OCI-LY1 (cell line): ENCODE results near the gene NUMA1.

Experiments used
- H2AFZ ChIP-seq: fragments of 200-600 bp; sonication (generic), shearing (Covaris generic); 2 replicates; pipeline ENCODE4 v1.6.0; 2014; ENCODE audit warnings: antibody characterized with exemption, mild to moderate bottlenecking, low read length
- H3F3A ChIP-seq: fragments of 200-600 bp; sonication (generic), shearing (Covaris generic); 2 replicates; pipeline ENCODE4 v1.6.0; 2014; ENCODE audit warnings: mild to moderate bottlenecking, antibody characterized with exemption, low read length, moderate library complexity; ENCODE audit not compliant: insufficient read depth
- H3K27ac ChIP-seq: fragments of 200-600 bp; sonication (generic); 2 replicates; pipeline ENCODE4 v1.5.1; 2014; ENCODE audit warnings: low read length, mixed run types, mild to moderate bottlenecking, low read depth; ENCODE audit not compliant: poor library complexity, severe bottlenecking
- H3K27me3 ChIP-seq: fragments of 200-600 bp; sonication (generic); 2 replicates; pipeline ENCODE4 v1.6.0; 2014; ENCODE audit warnings: antibody characterized with exemption, mild to moderate bottlenecking, low read length, moderate library complexity; ENCODE audit not compliant: insufficient read depth
- H3K36me3 ChIP-seq: fragments of 200-600 bp; sonication (generic); 2 replicates; pipeline ENCODE4 v1.6.1; 2014; ENCODE audit warnings: mild to moderate bottlenecking, antibody characterized with exemption, low read length, moderate library complexity, mixed read lengths; ENCODE audit not compliant: insufficient read depth
- H3K4me1 ChIP-seq: fragments of 200-600 bp; sonication (generic); 2 replicates; pipeline ENCODE4 v1.5.1; 2014; ENCODE audit warnings: mild to moderate bottlenecking, low read length, moderate library complexity; ENCODE audit not compliant: insufficient read depth, severe bottlenecking
- H3K4me2 ChIP-seq: fragments of 200-600 bp; sonication (generic), shearing (Covaris generic); 2 replicates; pipeline ENCODE4 v1.6.1; 2014; ENCODE audit warnings: low read length
- H3K4me3 ChIP-seq: fragments of 200-600 bp; sonication (generic); 2 replicates; pipeline ENCODE4 v1.5.1; 2014; ENCODE audit warnings: low read length, low read depth, mild to moderate bottlenecking, mixed read lengths; ENCODE audit not compliant: poor library complexity, severe bottlenecking
- H3K79me2 ChIP-seq: fragments of 200-600 bp; shearing (Covaris generic); 2 replicates; pipeline ENCODE4 v1.6.1; 2016; ENCODE audit warnings: mixed run types, low read length, mixed read lengths; ENCODE audit not compliant: insufficient read depth
- H3K9ac ChIP-seq: fragments of 200-600 bp; sonication (generic), shearing (Covaris generic); 2 replicates; pipeline ENCODE4 v1.6.1; 2014; ENCODE audit warnings: mild to moderate bottlenecking, low read length, mixed read lengths
- H3K9me2 ChIP-seq: fragments of 200-600 bp; sonication (generic), shearing (Covaris generic); 2 replicates; pipeline ENCODE4 v1.6.1; 2014; ENCODE audit warnings: low read depth, mild to moderate bottlenecking, low read length, mixed read lengths
- H3K9me3 ChIP-seq: fragments of 200-600 bp; shearing (Covaris generic); 2 replicates; pipeline ENCODE4 v1.6.1; 2014; ENCODE audit warnings: low read length, mixed read lengths
- H4K20me1 ChIP-seq: fragments of 200-600 bp; sonication (generic), shearing (Covaris generic); 2 replicates; pipeline ENCODE4 v1.6.0; 2016; ENCODE audit warnings: mild to moderate bottlenecking, low read length; ENCODE audit not compliant: insufficient read depth
- EZH2 ChIP-seq: fragments of 200-600 bp; sonication (generic), shearing (Covaris generic); IDR thresholded peaks from 2 replicates; pipeline ENCODE4 v1.8.0; 2017; ENCODE audit warnings: borderline replicate concordance, mixed run types, mild to moderate bottlenecking, antibody characterized with exemption, low read length, moderate library complexity, mixed read lengths
- TF ChIP-seq, protein P1 (sequence below): fragments of 200-600 bp; sonication (generic), shearing (Covaris generic); IDR thresholded peaks from 2 replicates; pipeline ENCODE4 v1.5.1; 2017; ENCODE audit warnings: mild to moderate bottlenecking, antibody characterized with exemption, low read length, moderate library complexity, mixed read lengths

NUMA1 gene

GRCh38 chr11:72058416-72059034 lies 21.8 kb downstream of the NUMA1 start:
- H3K4me1 ChIP-seq: peaks cover 7% of the 10 kb centered on the region
- no peak overlapping the region for H3K27ac ChIP-seq
- H3K27me3 ChIP-seq: no peaks in the 10 kb centered on the region
- no peaks in the 10 kb centered on the region for H3K9me3 ChIP-seq
- TF ChIP-seq EZH2: no peak
- TF ChIP-seq, protein P1, sequence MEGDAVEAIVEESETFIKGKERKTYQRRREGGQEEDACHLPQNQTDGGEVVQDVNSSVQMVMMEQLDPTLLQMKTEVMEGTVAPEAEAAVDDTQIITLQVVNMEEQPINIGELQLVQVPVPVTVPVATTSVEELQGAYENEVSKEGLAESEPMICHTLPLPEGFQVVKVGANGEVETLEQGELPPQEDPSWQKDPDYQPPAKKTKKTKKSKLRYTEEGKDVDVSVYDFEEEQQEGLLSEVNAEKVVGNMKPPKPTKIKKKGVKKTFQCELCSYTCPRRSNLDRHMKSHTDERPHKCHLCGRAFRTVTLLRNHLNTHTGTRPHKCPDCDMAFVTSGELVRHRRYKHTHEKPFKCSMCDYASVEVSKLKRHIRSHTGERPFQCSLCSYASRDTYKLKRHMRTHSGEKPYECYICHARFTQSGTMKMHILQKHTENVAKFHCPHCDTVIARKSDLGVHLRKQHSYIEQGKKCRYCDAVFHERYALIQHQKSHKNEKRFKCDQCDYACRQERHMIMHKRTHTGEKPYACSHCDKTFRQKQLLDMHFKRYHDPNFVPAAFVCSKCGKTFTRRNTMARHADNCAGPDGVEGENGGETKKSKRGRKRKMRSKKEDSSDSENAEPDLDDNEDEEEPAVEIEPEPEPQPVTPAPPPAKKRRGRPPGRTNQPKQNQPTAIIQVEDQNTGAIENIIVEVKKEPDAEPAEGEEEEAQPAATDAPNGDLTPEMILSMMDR: no peak
- H3K4me2 ChIP-seq: no peak overlapping the region
- no peak overlapping the region for H3K4me3 ChIP-seq
- peaks cover 29% of the 10 kb centered on the region for H3K79me2 ChIP-seq
- peaks cover 33% of the 10 kb centered on the region for H3K36me3 ChIP-seq
- H3F3A ChIP-seq: no peaks in the 10 kb centered on the region
- H2AFZ ChIP-seq: no peak overlapping the region
- no peak overlapping the region for H3K9ac ChIP-seq
- H4K20me1 ChIP-seq: no peaks in the 10 kb centered on the region
- H3K9me2 ChIP-seq: no peaks in the 10 kb centered on the region

DNA sequence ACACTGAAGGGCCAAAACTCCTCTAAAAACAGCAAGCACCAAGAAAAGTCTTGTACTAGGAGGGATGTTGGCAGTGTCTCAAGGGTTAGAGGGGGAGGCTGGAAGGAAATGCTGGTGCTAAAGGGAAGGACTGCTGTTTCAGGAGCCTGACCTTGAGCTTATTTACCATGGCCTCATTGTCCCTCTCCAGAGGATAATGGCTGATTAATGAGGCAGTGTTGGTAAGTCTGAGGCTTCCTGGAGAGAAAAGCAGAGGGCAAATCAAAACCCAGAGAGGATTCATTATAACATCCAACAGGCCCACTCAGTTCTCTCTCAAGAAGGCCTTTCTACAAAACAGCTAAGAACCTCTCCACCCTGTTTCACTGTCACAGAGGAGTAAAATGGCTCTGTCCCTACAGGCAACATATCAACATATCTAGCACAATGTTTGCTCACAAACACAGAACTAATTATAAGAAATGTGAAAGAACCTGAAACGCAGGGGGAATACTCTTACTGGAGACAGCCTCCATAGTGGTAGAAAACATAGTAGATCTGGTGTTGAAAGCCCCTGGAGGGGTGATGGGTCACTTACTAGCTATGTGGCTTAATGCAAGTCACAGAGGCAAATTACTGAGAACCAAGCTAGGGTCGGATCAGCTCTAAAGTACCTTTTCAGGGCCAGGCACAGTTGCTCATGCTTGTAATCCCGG lies 31.4 kb downstream of the NUMA1 start:
- Histone ChIP-seq H3K9me2 (no peaks in the 10 kb centered on the region), H3K27me3 (no peaks in the 10 kb centered on the region), H3K4me2 (no peak overlapping the region), H3F3A (no peaks in the 10 kb centered on the region), H3K4me3 (no peak overlapping the region), H3K9me3 (no peaks in the 10 kb centered on the region), H4K20me1 (no peaks in the 10 kb centered on the region), H3K79me2 (peaks cover 8% of the 10 kb centered on the region), H2AFZ (no peak overlapping the region), H3K36me3 (peaks cover 16% of the 10 kb centered on the region), H3K27ac (no peak overlapping the region), H3K9ac (no peak overlapping the region), H3K4me1 (peaks cover 17% of the 10 kb centered on the region)
- no peak for TF ChIP-seq EZH2
- TF ChIP-seq, protein P1: no peak

DNA sequence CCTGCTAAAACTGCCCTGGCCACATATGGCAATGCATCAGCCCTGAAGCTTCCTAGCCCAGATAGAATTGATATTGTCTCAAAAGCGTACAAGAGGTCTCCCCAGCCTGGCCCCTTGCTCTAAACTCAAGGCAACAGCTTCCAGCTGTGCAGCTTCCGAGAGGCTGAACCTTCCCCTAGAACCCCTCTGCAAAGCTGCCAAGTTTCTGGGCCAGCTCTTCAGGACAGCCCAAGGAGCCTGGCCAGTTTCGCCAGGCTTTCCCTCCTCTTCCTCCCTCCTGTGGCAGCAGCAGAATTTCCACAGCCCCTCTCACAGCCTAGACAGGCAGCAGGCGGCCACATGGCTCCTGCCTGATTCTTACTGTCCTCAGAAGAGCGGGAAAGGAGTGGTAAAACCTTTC lies 34.5 kb downstream of the NUMA1 start:
- Histone ChIP-seq H3K9me3 (no peaks in the 10 kb centered on the region), H3K27me3 (no peaks in the 10 kb centered on the region), H3F3A (no peaks in the 10 kb centered on the region), H3K9me2 (no peaks in the 10 kb centered on the region), H3K9ac (no peak overlapping the region), H3K4me3 (no peak overlapping the region), H4K20me1 (no peaks in the 10 kb centered on the region), H3K79me2 (peaks cover 8% of the 10 kb centered on the region), H2AFZ (no peak overlapping the region), H3K4me1 (peaks cover 35% of the 10 kb centered on the region), H3K36me3 (peaks cover 16% of the 10 kb centered on the region), H3K27ac (no peak overlapping the region), H3K4me2 (no peak overlapping the region)
- TF ChIP-seq EZH2: no peak
- TF ChIP-seq, protein P1: no peak
